Vagina (tissue), 2 donors: ENCODE measurements around the gene DOK7.

Experiments
- POLR2AphosphoS5 ChIP-seq, 2 donors: sonication (generic); formaldehyde crosslinking; IDR thresholded peaks; one replicate each; pipeline ENCODE4 v1.9.0; 2017; ENCODE audit warnings: antibody characterized with exemption in 2 of 2, mild to moderate bottlenecking in 2 of 2, low read depth in 1 of 2; ENCODE audit not compliant: insufficient read depth in 1 of 2
- TF ChIP-seq, protein P1 (sequence below), 3 experiments: fragments of 450-650 bp in 2 of 3; fragments of 200-600 bp in 1 of 3; sonication (generic) in 1 of 3; IDR thresholded peaks; one replicate each; pipeline ENCODE4 v1.5.1; 2017 to 2019; ENCODE audit warnings: antibody characterized with exemption in 3 of 3, mild to moderate bottlenecking in 2 of 3, moderate library complexity in 2 of 3

DNA sequence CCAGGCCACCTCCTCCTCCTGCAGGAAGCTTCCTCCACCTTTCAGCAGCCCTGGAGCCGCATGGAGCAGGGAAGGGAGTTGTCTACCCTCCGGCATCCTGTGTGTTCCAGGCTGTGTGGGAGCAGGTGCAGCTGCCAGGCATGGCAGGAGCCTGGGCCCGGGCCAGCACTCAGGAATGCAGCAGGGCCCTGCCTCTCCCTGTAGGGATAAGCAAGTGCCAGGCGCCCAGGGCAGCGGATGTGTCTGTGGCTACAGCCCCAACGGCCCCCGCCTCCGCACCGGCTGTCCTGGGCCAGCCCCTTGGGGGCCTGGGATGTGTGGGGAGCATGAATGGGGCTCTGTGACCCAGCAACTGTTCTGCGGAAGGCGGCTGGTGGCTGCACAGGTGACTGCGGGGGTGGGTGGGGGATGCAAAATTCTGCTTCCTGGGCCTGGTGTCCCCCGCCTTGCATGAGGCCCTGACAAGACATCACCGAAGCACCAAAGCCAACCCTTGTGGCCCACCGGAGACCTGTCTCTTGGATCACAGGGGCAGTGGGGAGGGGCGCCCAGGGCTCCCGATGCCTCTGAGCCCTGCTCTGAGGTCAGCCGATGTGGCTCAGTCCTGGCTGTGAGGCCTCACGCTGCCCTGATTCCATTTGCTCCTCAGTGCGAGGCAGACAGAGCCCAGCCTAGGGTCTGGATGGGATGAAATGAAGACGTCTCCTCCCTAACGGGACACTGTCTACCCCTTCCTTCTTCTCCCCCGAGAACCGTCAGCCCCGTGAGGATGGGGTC is 1.4 kb upstream of the DOK7 start:
- TF ChIP-seq, protein P1, sequence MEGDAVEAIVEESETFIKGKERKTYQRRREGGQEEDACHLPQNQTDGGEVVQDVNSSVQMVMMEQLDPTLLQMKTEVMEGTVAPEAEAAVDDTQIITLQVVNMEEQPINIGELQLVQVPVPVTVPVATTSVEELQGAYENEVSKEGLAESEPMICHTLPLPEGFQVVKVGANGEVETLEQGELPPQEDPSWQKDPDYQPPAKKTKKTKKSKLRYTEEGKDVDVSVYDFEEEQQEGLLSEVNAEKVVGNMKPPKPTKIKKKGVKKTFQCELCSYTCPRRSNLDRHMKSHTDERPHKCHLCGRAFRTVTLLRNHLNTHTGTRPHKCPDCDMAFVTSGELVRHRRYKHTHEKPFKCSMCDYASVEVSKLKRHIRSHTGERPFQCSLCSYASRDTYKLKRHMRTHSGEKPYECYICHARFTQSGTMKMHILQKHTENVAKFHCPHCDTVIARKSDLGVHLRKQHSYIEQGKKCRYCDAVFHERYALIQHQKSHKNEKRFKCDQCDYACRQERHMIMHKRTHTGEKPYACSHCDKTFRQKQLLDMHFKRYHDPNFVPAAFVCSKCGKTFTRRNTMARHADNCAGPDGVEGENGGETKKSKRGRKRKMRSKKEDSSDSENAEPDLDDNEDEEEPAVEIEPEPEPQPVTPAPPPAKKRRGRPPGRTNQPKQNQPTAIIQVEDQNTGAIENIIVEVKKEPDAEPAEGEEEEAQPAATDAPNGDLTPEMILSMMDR (IDR thresholded peaks at IDR 0.05) = no peak
- no peak for TF ChIP-seq POLR2AphosphoS5 (IDR thresholded peaks at IDR 0.05; ENCODE audit: insufficient read depth in 1 of 2, low read depth in 1 of 2)
